Neural progenitor cell (in vitro differentiated cells): ENCODE data around the gene TRMT2B. TPM values are rescaled to one million over a fixed set of nuclear protein-coding genes. Genes with fewer than 3 reads are reported as not detected.

ENCODE experiments used
- DNase-seq: peaks from one replicate; pipeline ENCODE4 v3.0.0-alpha.2; 2016; ENCODE audit warnings: low spot score
- H2AFZ ChIP-seq: fragments of 200-600 bp; sonication (generic); replicated peaks from 2 replicates; pipeline ENCODE4 v1.6.1; 2016; ENCODE audit warnings: antibody characterized with exemption
- H3F3A ChIP-seq: fragments of 200-600 bp; sonication (generic); 2 replicates; pipeline ENCODE4 v1.6.1; 2016; ENCODE audit warnings: antibody characterized with exemption, low read depth
- H3K27ac ChIP-seq: fragments of 200-600 bp; sonication (generic); 2 replicates; pipeline ENCODE4 v1.5.1; 2016; ENCODE audit warnings: mild to moderate bottlenecking
- H3K27me3 ChIP-seq: fragments of 200-600 bp; sonication (generic); 2 replicates; pipeline ENCODE4 v1.6.1; 2016; ENCODE audit warnings: mild to moderate bottlenecking, moderate library complexity
- H3K36me3 ChIP-seq: fragments of 200-600 bp; sonication (generic); 2 replicates; pipeline ENCODE4 v1.5.1; 2016
- H3K4me1 ChIP-seq: fragments of 200-600 bp; sonication (generic); 2 replicates; pipeline ENCODE4 v1.6.1; 2016; ENCODE audit warnings: mixed run types
- H3K4me2 ChIP-seq: fragments of 200-600 bp; sonication (generic); 2 replicates; pipeline ENCODE4 v1.6.1; 2016
- H3K4me3 ChIP-seq: fragments of 200-600 bp; sonication (generic); 2 replicates; pipeline ENCODE4 v1.5.1; 2016
- H3K79me2 ChIP-seq: fragments of 200-600 bp; sonication (generic); 2 replicates; pipeline ENCODE4 v1.6.1; 2016; ENCODE audit warnings: low read depth
- H3K9ac ChIP-seq: fragments of 200-600 bp; sonication (generic); 2 replicates; pipeline ENCODE4 v1.6.1; 2016
- H3K9me3 ChIP-seq: fragments of 200-600 bp; sonication (generic); 2 replicates; pipeline ENCODE4 v1.5.1; 2016; ENCODE audit warnings: low read depth
- H4K20me1 ChIP-seq: fragments of 200-600 bp; sonication (generic); 2 replicates; pipeline ENCODE4 v1.6.1; 2016; ENCODE audit warnings: low read depth
- H3K27ac Mint-ChIP-seq: 3 replicates; pipeline ENCODE4 v1.8.0; 2021; ENCODE audit warnings: mixed read lengths
- H3K27me3 Mint-ChIP-seq: 2 replicates; pipeline ENCODE4 v1.8.0; 2022; ENCODE audit warnings: low read depth, mild to moderate bottlenecking, inconsistent platforms, moderate library complexity, mixed read lengths; ENCODE audit not compliant: insufficient read depth
- H3K36me3 Mint-ChIP-seq: 3 replicates; pipeline ENCODE4 v1.8.0; 2021; ENCODE audit warnings: mixed read lengths
- H3K4me1 Mint-ChIP-seq: 3 replicates; pipeline ENCODE4 v1.8.0; 2021; ENCODE audit warnings: mixed read lengths
- H3K4me3 Mint-ChIP-seq: 3 replicates; pipeline ENCODE4 v1.8.0; 2021; ENCODE audit warnings: mild to moderate bottlenecking, moderate library complexity, mixed read lengths
- H3K9me3 Mint-ChIP-seq: 3 replicates; pipeline ENCODE4 v1.8.0; 2020; ENCODE audit warnings: mixed read lengths
- CTCF ChIP-seq: fragments of 200-600 bp; sonication (generic); IDR thresholded peaks from 2 replicates; pipeline ENCODE4 v1.5.1; 2017; ENCODE audit warnings: antibody characterized with exemption, mild to moderate bottlenecking
- EZH2 ChIP-seq: fragments of 200-600 bp; sonication (generic); IDR thresholded peaks from 2 replicates; pipeline ENCODE4 v1.6.1; 2017; ENCODE audit warnings: antibody characterized with exemption, mild to moderate bottlenecking, moderate library complexity
- EZH2phosphoT487 ChIP-seq: fragments of 200-600 bp; sonication (generic); IDR thresholded peaks from 2 replicates; pipeline ENCODE4 v1.6.1; 2017; ENCODE audit warnings: antibody characterized with exemption
- total RNA-seq: library from RNA; depleted of rRNA; stranded (reverse); fragments of >200 nt; gene quantifications from 2 replicates; pipeline ENCODE4 v1.2.3, GENCODE V29; 2015; ENCODE audit warnings: low replicate concordance

The TRMT2B gene
- total RNA-seq, 1 donor from 2014 or later: 11.5 TPM

- peaks cover 7% of the 10 kb centered on the region for H3K9me3 ChIP-seq
- peak; percentile 53 for DNase-seq
Measured at GRCh38 chrX:101078716-101079598, 27.0 kb upstream of the TRMT2B start, which contains the start of gene TMEM35A. TSS of gene TMEM35A (plus strand) at chrX:101078879. CDS start at chrX:101079003, 124 bp downstream.

GRCh38 chrX:101071582-101071981, 19.7 kb upstream of the TRMT2B start:
- H2AFZ ChIP-seq: no peak overlapping the region
- no peaks in the 10 kb centered on the region for H3F3A ChIP-seq
- H3K4me3 Mint-ChIP-seq: no peak overlapping the region
- no peaks in the 10 kb centered on the region for H3K36me3 Mint-ChIP-seq
- H3K9me3 Mint-ChIP-seq: peaks cover 8% of the 10 kb centered on the region
- no peak overlapping the region for H3K9ac ChIP-seq
- H3K27ac Mint-ChIP-seq: no peak overlapping the region
- H3K27me3 ChIP-seq: no peaks in the 10 kb centered on the region
- H4K20me1 ChIP-seq: no peaks in the 10 kb centered on the region
- no peaks in the 10 kb centered on the region for H3K36me3 ChIP-seq
- no peaks in the 10 kb centered on the region for H3K27me3 Mint-ChIP-seq
- no peaks in the 10 kb centered on the region for H3K79me2 ChIP-seq
- TF ChIP-seq EZH2 (no peak), EZH2phosphoT487 (no peak), CTCF (no peak)
- H3K9me3 ChIP-seq: peaks cover 7% of the 10 kb centered on the region
- no peak for DNase-seq
- H3K27ac ChIP-seq: no peak overlapping the region
- H3K4me3 ChIP-seq: no peak overlapping the region
- H3K4me2 ChIP-seq: no peak overlapping the region
- H3K4me1 ChIP-seq: no peaks in the 10 kb centered on the region
- no peaks in the 10 kb centered on the region for H3K4me1 Mint-ChIP-seq

More at GRCh38 chrX:101078716-101079598, 27.0 kb upstream of the TRMT2B start, which contains the start of gene TMEM35A:
- Histone ChIP-seq H4K20me1 (no peaks in the 10 kb centered on the region), H3K36me3 (no peaks in the 10 kb centered on the region), H3K4me2 (peak within 1 kb of the TSS; percentile 81), H3F3A (no peaks in the 10 kb centered on the region), H3K27ac (no peak within 1 kb of the TSS), H3K79me2 (no peaks in the 10 kb centered on the region), H3K4me1 (no peaks in the 10 kb centered on the region), H2AFZ (peak within 1 kb of the TSS; percentile 95), H3K9ac (no peak within 1 kb of the TSS), H3K4me3 (peak within 1 kb of the TSS; percentile 79), H3K27me3 (no peaks in the 10 kb centered on the region)
- peaks cover 3% of the 10 kb centered on the region for H3K4me1 Mint-ChIP-seq
- H3K27ac Mint-ChIP-seq: no peak within 1 kb of the TSS
- peaks cover 12% of the 10 kb centered on the region for H3K9me3 Mint-ChIP-seq
- no peak for TF ChIP-seq CTCF
- no peak for TF ChIP-seq EZH2phosphoT487
- TF ChIP-seq EZH2: no peak
- peak within 1 kb of the TSS; percentile 90 for H3K4me3 Mint-ChIP-seq
- H3K27me3 Mint-ChIP-seq: peaks cover 5% of the 10 kb centered on the region
- no peaks in the 10 kb centered on the region for H3K36me3 Mint-ChIP-seq

- H3K27ac ChIP-seq: no peak overlapping the region
- H3K36me3 Mint-ChIP-seq: no peaks in the 10 kb centered on the region
- peaks cover 3% of the 10 kb centered on the region for H3K9me3 Mint-ChIP-seq
- H3K4me2 ChIP-seq: no peak overlapping the region
- H3K9me3 ChIP-seq: no peaks in the 10 kb centered on the region
- no peak overlapping the region for H2AFZ ChIP-seq
- no peaks in the 10 kb centered on the region for H3K27me3 ChIP-seq
- H3K36me3 ChIP-seq: no peaks in the 10 kb centered on the region
- no peaks in the 10 kb centered on the region for H3K4me1 ChIP-seq
- TF ChIP-seq EZH2: no peak
- TF ChIP-seq CTCF: no peak
- no peak for TF ChIP-seq EZH2phosphoT487
- no peak overlapping the region for H3K9ac ChIP-seq
- H3K4me3 ChIP-seq: no peak overlapping the region
- H3K4me1 Mint-ChIP-seq: no peaks in the 10 kb centered on the region
- H3K79me2 ChIP-seq: no peaks in the 10 kb centered on the region
- no peak for DNase-seq
- no peak overlapping the region for H3K4me3 Mint-ChIP-seq
- no peak overlapping the region for H3K27ac Mint-ChIP-seq
- no peaks in the 10 kb centered on the region for H4K20me1 ChIP-seq
- no peaks in the 10 kb centered on the region for H3F3A ChIP-seq
- no peaks in the 10 kb centered on the region for H3K27me3 Mint-ChIP-seq
Measured at GRCh38 chrX:101062176-101062575, 10.3 kb upstream of the TRMT2B start.
